ENCODE measurements around the gene RBMS2.

The RBMS2 gene

GRCh38 chr12:56631790-56632700 lies 110.4 kb downstream of the RBMS2 start:
- no peak for DNase-seq (ENCODE audit: low spot score)

- DNase-seq (ENCODE audit: low spot score) = no peak
These were observed 111.3 kb downstream of the RBMS2 start for GRCh38 chr12:56632701-56633467.

- no peak for DNase-seq (ENCODE audit: low spot score)
These were observed 112.0 kb downstream of the RBMS2 start for GRCh38 chr12:56633468-56634241.

GRCh38 chr12:56634242-56634836 lies 112.7 kb downstream of the RBMS2 start:
- DNase-seq (ENCODE audit: low spot score) = no peak

GRCh38 chr12:56634837-56635791 lies 113.5 kb downstream of the RBMS2 start:
- no peak for DNase-seq (ENCODE audit: low spot score)

- peak; percentile 67 for DNase-seq (ENCODE audit: low spot score)
These were observed 114.4 kb downstream of the RBMS2 start for GRCh38 chr12:56635806-56636674.

- peak; percentile 95 for DNase-seq (ENCODE audit: low spot score)
These were observed 115.3 kb downstream of the RBMS2 start for GRCh38 chr12:56636675-56637540.

- no peak for DNase-seq (ENCODE audit: low spot score)
These were observed 116.0 kb downstream of the RBMS2 start for GRCh38 chr12:56637621-56638020.

GRCh38 chr12:56641219-56641618 lies 119.6 kb downstream of the RBMS2 start:
- DNase-seq (ENCODE audit: low spot score) = no peak

GRCh38 chr12:56644654-56645053 lies 123.0 kb downstream of the RBMS2 start:
- no peak for DNase-seq (ENCODE audit: low spot score)

GRCh38 chr12:56645201-56645716 lies 123.6 kb downstream of the RBMS2 start:
- no peak for DNase-seq (ENCODE audit: low spot score)
